GM12878 (cell line): ENCODE measurements around the gene ARHGAP15. TPM values are rescaled to one million over a fixed set of nuclear protein-coding genes. Genes with fewer than 3 reads are reported as not detected.

Source experiments
- ATAC-seq: fragments of 200-7000 bp; cut with Tn5 transposase; 3 replicates; pipeline ENCODE4 v1.9.1; 2020; ENCODE audit warnings: mild to moderate bottlenecking, moderate library complexity
- BruUV-seq: library from RNA; stranded (reverse); fragments of 400-500 nt; replicated peaks from 2 replicates; lab custom pipeline; 2021; lab: Mats Ljungman, UMichigan
- CTCF ChIA-PET: fragments of 300-600 bp; sonication (Branson Sonifier 250); formaldehyde crosslinking; extraction: SDS; loops from one replicate; lab custom pipeline; 2021; ENCODE audit warnings: inconsistent platforms; lab: Yijun Ruan, JAX
- POLR2A ChIA-PET: fragments of 350-600 bp; formaldehyde crosslinking; extraction: SDS; loops from one replicate; lab custom pipeline; 2021; ENCODE audit warnings: inconsistent platforms; lab: Charles Lee
- RAD21 ChIA-PET: fragments of 300-600 bp; sonication (Branson Sonifier 250); formaldehyde crosslinking; loops from one replicate; lab custom pipeline; 2023; ENCODE audit warnings: antibody characterized with exemption; ENCODE audit not compliant: unreplicated experiment; lab: Charles Lee
- SMC1A ChIA-PET: fragments of 300-600 bp; sonication (Branson Sonifier 250); formaldehyde crosslinking; loops from one replicate; lab custom pipeline; 2023; ENCODE audit not compliant: unreplicated experiment, uncharacterized antibody; lab: Charles Lee
- DNase-seq: peaks from one replicate; pipeline ENCODE4 v3.0.0-alpha.2; 2011; ENCODE audit warnings: low read depth, low spot score
- FAIRE-seq: peaks from 3 replicates; lab custom pipeline; 2011; peaks lifted over from hg19 to GRCh38; lab: Jason Lieb, UNC
- H2AFZ ChIP-seq: 2 replicates; pipeline ENCODE4 v1.6.0; 2011; ENCODE audit warnings: low read depth, low read length, control low read depth; ENCODE audit not compliant: control insufficient read depth
- H3K27ac ChIP-seq: 2 replicates; pipeline ENCODE4 v1.5.1; 2011; ENCODE audit warnings: control low read depth; ENCODE audit not compliant: control insufficient read depth, insufficient read depth
- H3K27me3 ChIP-seq, 2 experiments: replicated peaks in 1 of 2; 2 replicates each; pipeline versions ENCODE4 v1.6.0 to v1.6.1; 2011; ENCODE audit warnings: low read length in 1 of 2; ENCODE audit not compliant: control insufficient read depth in 2 of 2, insufficient read depth in 2 of 2
- H3K36me3 ChIP-seq, 2 experiments: 2 replicates each; pipeline ENCODE4 v1.5.1; 2011; ENCODE audit warnings: low read length in 1 of 2; ENCODE audit not compliant: control insufficient read depth in 2 of 2, insufficient read depth in 2 of 2
- H3K4me1 ChIP-seq: 2 replicates; pipeline ENCODE4 v1.6.1; 2011; ENCODE audit warnings: mild to moderate bottlenecking, low read length, moderate library complexity, mixed read lengths; ENCODE audit not compliant: control insufficient read depth, insufficient read depth
- H3K4me2 ChIP-seq: 2 replicates; pipeline ENCODE4 v1.6.0; 2011; ENCODE audit warnings: control low read depth; ENCODE audit not compliant: control insufficient read depth, insufficient read depth
- H3K4me3 ChIP-seq: fragments of 200-600 bp; sonication (generic); 2 replicates; pipeline ENCODE4 v1.5.1; 2016
- H3K79me2 ChIP-seq: 2 replicates; pipeline ENCODE4 v1.6.0; 2011; ENCODE audit warnings: low read length; ENCODE audit not compliant: control insufficient read depth, insufficient read depth
- H3K9ac ChIP-seq: 2 replicates; pipeline ENCODE4 v1.8.0; 2011; ENCODE audit warnings: low read length, control low read depth, mixed read lengths; ENCODE audit not compliant: control insufficient read depth, insufficient read depth
- H3K9me3 ChIP-seq: replicated peaks from 3 replicates; pipeline ENCODE4 v1.5.1; 2011; ENCODE audit warnings: mild to moderate bottlenecking, low read length; ENCODE audit not compliant: control insufficient read depth, insufficient read depth
- H4K20me1 ChIP-seq: 2 replicates; pipeline ENCODE4 v1.6.0; 2011; ENCODE audit not compliant: control insufficient read depth, insufficient read depth
- ASH2L ChIP-seq: fragments of 300-600, 200-600 bp; sonication (generic); IDR thresholded peaks from 2 replicates; pipeline ENCODE4 v1.6.1; 2017; ENCODE audit warnings: low read depth, mild to moderate bottlenecking, borderline replicate concordance
- CTCF ChIP-seq, 3 experiments: IDR thresholded peaks in 2 of 3; conservative IDR thresholded peaks in 1 of 3; 2 replicates each; pipeline ENCODE4 v1.5.1; 2011; ENCODE audit warnings: low read depth in 3 of 3, low read length in 3 of 3, mild to moderate bottlenecking in 3 of 3, control low read depth in 2 of 3, moderate library complexity in 2 of 3, inconsistent platforms in 1 of 3, mixed read lengths in 1 of 3; ENCODE audit not compliant: control insufficient read depth in 2 of 3, insufficient read depth in 1 of 3; ENCODE audit errors: extremely low read depth in 1 of 3
- E2F4 ChIP-seq: IDR thresholded peaks from 2 replicates; pipeline ENCODE4 v1.6.1; 2012; ENCODE audit warnings: low read depth, low read length, improper control_type of control experiment
- GABPA ChIP-seq: IDR thresholded peaks from 2 replicates; pipeline ENCODE4 v1.6.1; 2014; ENCODE audit warnings: antibody characterized with exemption, low read depth, mild to moderate bottlenecking, inconsistent platforms
- NFXL1 ChIP-seq: fragments of 450-650 bp; IDR thresholded peaks from 2 replicates; pipeline ENCODE4 v1.6.1; 2017; ENCODE audit warnings: antibody characterized with exemption, mild to moderate bottlenecking, borderline replicate concordance
- USF2 ChIP-seq: IDR thresholded peaks from 2 replicates; pipeline ENCODE4 v1.6.1; 2011; ENCODE audit warnings: low read depth, low read length, improper control_type of control experiment, borderline replicate concordance
- ZBTB33 ChIP-seq: fragments of 450-650 bp; IDR thresholded peaks from 2 replicates; pipeline ENCODE4 v1.6.1; 2017; ENCODE audit warnings: mild to moderate bottlenecking
- whole genome bisulfite sequencing: methylation state at CpG from one replicate; pipeline ENCODE4 v1.1.6; 2016; ENCODE audit warnings: low lambda C conversion rate; ENCODE audit not compliant: insufficient replicate concordance, insufficient coverage; ENCODE audit errors: missing lambda C conversion rate; 5-methylcytosine and 5-hydroxymethylcytosine counted together
- in situ Hi-C: fragments of 300-500 bp; cut with MboI; formaldehyde crosslinking; loops from 9 replicates; pipeline ENCODE4 v1.14.3; 2018; ENCODE audit warnings: mixed read lengths
- intact Hi-C: fragments of 100-400 bp; cut with micrococcal nuclease; formaldehyde crosslinking; loops from one replicate; pipeline ENCODE4 v1.14.2; 2022; ENCODE audit not compliant: unreplicated experiment
- polyA plus RNA-seq, 11 experiments: library from polyadenylated mRNA; depleted of rRNA in 4 of 11; unstranded in 6 of 11; stranded (reverse) in 5 of 11; fragments of >200 nt; fragmentation: Nextera tagmentation in 4 of 11; fragmentation: Illumina TruSeq in 1 of 11; extraction: Ambion mirVana in 4 of 11; extraction: Trizol in 1 of 11; gene quantifications; 1 replicate in 1 of 11; 2 replicates in 10 of 11; pipeline versions ENCODE4 v1.2.1 to v1.2.3, GENCODE V29; 2011 to 2016; ENCODE audit warnings: inconsistent platforms in 2 of 11, missing spikeins in 2 of 11, low read depth in 1 of 11
- total RNA-seq, 4 experiments: library from RNA; depleted of rRNA in 3 of 4; stranded (reverse); fragments of >200 nt in 3 of 4; fragmentation: Illumina TruSeq in 1 of 4; extraction: Trizol in 1 of 4; gene quantifications; 2 replicates each; pipeline versions ENCODE4 v1.2.1 to v1.2.3, GENCODE V29; 2013 to 2021

ARHGAP15 gene
- total and polyA plus RNA-seq, 10 of the 15 experiments (the other 5 are each of a cell fraction or from before 2014, with no cell fraction given) = 38.0 to 92.6 (median 66.7) TPM

GRCh38 chr2:143125717-143126116, 3.5 kb upstream of the ARHGAP15 start:
- DNase-seq = no peak
- ChIA-PET RAD21 (interaction anchor here (1.1 to 2.1 kb wide), 4 partner anchors 13 to 96 kb away, joined by 3 to 12 read pairs (median 6); no protein-coding TSS in a partner anchor), POLR2A (interaction anchor here (1.1 to 9.5 kb wide), 2 partner anchors 17 to 132 kb away, joined by 3 to 129 read pairs; no protein-coding TSS in a partner anchor), SMC1A (interaction anchor here (0.9 to 10.8 kb wide), 8 partner anchors 12 to 103 kb away, joined by 3 to 110 read pairs (median 9); no protein-coding TSS in a partner anchor), CTCF (interaction anchor here (0.6 to 8.7 kb wide), 6 partner anchors 14 to 166 kb away, joined by 3 to 88 read pairs (median 32); no protein-coding TSS in a partner anchor)
- Histone ChIP-seq H3K9me3 (no peaks in the 10 kb centered on the region; the same call in 2 of the 3 replicates), H3K79me2 (peaks cover 15% of the 10 kb centered on the region), H3K4me2 (no peak overlapping the region), H3K4me3 (no peak overlapping the region), H3K27ac (no peak overlapping the region), H3K4me1 (peaks cover 13% of the 10 kb centered on the region), H4K20me1 (no peaks in the 10 kb centered on the region), H3K36me3 (no peaks in the 10 kb centered on the region), H2AFZ (no peak overlapping the region), H3K27me3 (no peaks in the 10 kb centered on the region), H3K9ac (no peak overlapping the region)
- ATAC-seq = no peak
- intact Hi-C loops (no loop called here), in situ Hi-C loops (no loop called here)
- no peak for TF ChIP-seq USF2
- TF ChIP-seq ZBTB33 = no peak
- TF ChIP-seq CTCF (IDR thresholded peaks at IDR 0.05 in 2 of 3, conservative IDR thresholded peaks at IDR 0.05 in 1 of 3; ENCODE audit: control insufficient read depth in 2 of 3, extremely low read depth in 1 of 3, insufficient read depth in 1 of 3, low read depth in 3 of 3, low read length in 3 of 3) = no peak
- TF ChIP-seq GABPA = no peak
- TF ChIP-seq E2F4 = no peak
- TF ChIP-seq ASH2L = no peak
- TF ChIP-seq NFXL1 = no peak
- WGBS = 100% methylated on average over 2 of the region's 2 CpGs
- BruUV-seq = no TSS peak
- FAIRE-seq = no peak
